ENCODE results near the gene EFCAB10. TPM values are rescaled to one million over a fixed set of nuclear protein-coding genes. Genes with fewer than 3 reads are reported as not detected.

EFCAB10 gene
- total RNA-seq, 1 donor from 2014 or later = 6.0 TPM

- Histone ChIP-seq H3K27ac (no peak overlapping the region), H3K4me3 (no peak overlapping the region), H3K4me1 (no peaks in the 10 kb centered on the region), H3K36me3 (peaks cover 70% of the 10 kb centered on the region), H3K9me3 (peaks cover 3% of the 10 kb centered on the region), H3K27me3 (ENCODE audit: low read depth) (no peaks in the 10 kb centered on the region)
- no peak for ATAC-seq
- TF ChIP-seq CTCF (IDR thresholded peaks at IDR 0.05) = no peak
- intact Hi-C loops (cut with DNase I) = no loop called here
- no peak for DNase-seq
Observed at GRCh38 chr7:105621617-105622016, 40.3 kb upstream of the EFCAB10 start.

- DNase-seq (no peak), ATAC-seq (no peak)
- H3K36me3 ChIP-seq = peaks cover 71% of the 10 kb centered on the region
- intact Hi-C loops (cut with DNase I) = no loop called here
- no peaks in the 10 kb centered on the region for H3K27me3 ChIP-seq (ENCODE audit: low read depth)
- no peak for TF ChIP-seq CTCF (IDR thresholded peaks at IDR 0.05)
- H3K4me3 ChIP-seq = no peak overlapping the region
- peaks cover 1% of the 10 kb centered on the region for H3K9me3 ChIP-seq
- no peak overlapping the region for H3K27ac ChIP-seq
- H3K4me1 ChIP-seq = no peaks in the 10 kb centered on the region
Observed at GRCh38 chr7:105621176-105621575, 39.9 kb upstream of the EFCAB10 start.

GRCh38 chr7:105619590-105619989 is 38.3 kb upstream of the EFCAB10 start:
- no peak overlapping the region for H3K27ac ChIP-seq
- no peaks in the 10 kb centered on the region for H3K4me1 ChIP-seq
- H3K27me3 ChIP-seq (ENCODE audit: low read depth) = no peaks in the 10 kb centered on the region
- H3K4me3 ChIP-seq = no peak overlapping the region
- H3K9me3 ChIP-seq = no peaks in the 10 kb centered on the region
- TF ChIP-seq CTCF (IDR thresholded peaks at IDR 0.05) = no peak
- ATAC-seq (no peak), DNase-seq (no peak)
- peaks cover 77% of the 10 kb centered on the region for H3K36me3 ChIP-seq
- intact Hi-C loops (cut with DNase I) = no loop called here

- H3K36me3 ChIP-seq = peaks cover 81% of the 10 kb centered on the region
- no peak for DNase-seq
Observed at GRCh38 chr7:105618016-105618296, 36.7 kb upstream of the EFCAB10 start.

GRCh38 chr7:105617280-105618015 is 36.2 kb upstream of the EFCAB10 start:
- intact Hi-C loops (cut with DNase I) = no loop called here
- Histone ChIP-seq H3K27me3 (ENCODE audit: low read depth) (no peaks in the 10 kb centered on the region), H3K36me3 (peaks cover 81% of the 10 kb centered on the region), H3K4me1 (no peaks in the 10 kb centered on the region), H3K27ac (no peak overlapping the region), H3K9me3 (no peaks in the 10 kb centered on the region), H3K4me3 (no peak overlapping the region)
- DNase-seq (no peak), ATAC-seq (no peak)
- no peak for TF ChIP-seq CTCF (IDR thresholded peaks at IDR 0.05)

More at GRCh38 chr7:105618016-105618296, 36.7 kb upstream of the EFCAB10 start:
- no peak overlapping the region for H3K27ac ChIP-seq
- H3K9me3 ChIP-seq = no peaks in the 10 kb centered on the region
- no peaks in the 10 kb centered on the region for H3K27me3 ChIP-seq (ENCODE audit: low read depth)
- H3K4me1 ChIP-seq = no peaks in the 10 kb centered on the region
- intact Hi-C loops (cut with DNase I) = no loop called here
- no peak for TF ChIP-seq CTCF (IDR thresholded peaks at IDR 0.05)
- no peak for ATAC-seq
- no peak overlapping the region for H3K4me3 ChIP-seq

Data from lower lobe of right lung (tissue), 2 donors.